Measurements from ENCODE around the gene STUB1. TPM values are rescaled to one million over a fixed set of nuclear protein-coding genes. Genes with fewer than 3 reads are reported as not detected.

The STUB1 gene
- total and polyA plus RNA-seq, 10 of the 15 experiments (the other 5 are each of a cell fraction or from before 2014, with no cell fraction given) = 4.2 to 136 (median 67.1) TPM

DNA sequence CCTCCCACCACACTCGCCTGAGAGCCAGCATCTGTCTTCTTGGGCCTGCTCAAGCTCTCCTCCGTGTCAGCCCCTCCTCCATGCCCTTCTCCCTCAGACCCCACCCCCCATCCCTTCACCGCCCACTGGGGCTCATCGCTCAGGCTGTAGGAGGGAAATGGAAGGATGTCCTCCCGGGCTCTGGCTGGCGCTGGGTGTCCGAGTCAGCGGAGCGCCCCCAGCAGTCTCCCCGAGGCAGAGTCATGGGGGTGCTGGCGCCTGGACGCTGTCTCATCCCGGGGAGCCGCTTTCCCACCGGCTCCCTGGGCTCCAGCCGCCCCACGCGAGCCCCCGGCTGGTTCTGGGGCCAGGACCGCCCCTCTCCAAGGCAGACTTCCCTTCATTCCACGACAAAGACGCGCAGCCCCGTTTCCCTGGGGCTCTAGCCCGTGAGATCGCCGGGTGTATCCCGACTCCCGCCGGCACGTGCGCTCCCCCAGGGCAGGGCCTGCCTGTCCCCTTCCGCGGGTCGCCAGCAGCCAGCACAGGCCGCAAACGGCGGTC is 40.3 kb downstream of the STUB1 start (continued):
- TF ChIP-seq, protein P1, sequence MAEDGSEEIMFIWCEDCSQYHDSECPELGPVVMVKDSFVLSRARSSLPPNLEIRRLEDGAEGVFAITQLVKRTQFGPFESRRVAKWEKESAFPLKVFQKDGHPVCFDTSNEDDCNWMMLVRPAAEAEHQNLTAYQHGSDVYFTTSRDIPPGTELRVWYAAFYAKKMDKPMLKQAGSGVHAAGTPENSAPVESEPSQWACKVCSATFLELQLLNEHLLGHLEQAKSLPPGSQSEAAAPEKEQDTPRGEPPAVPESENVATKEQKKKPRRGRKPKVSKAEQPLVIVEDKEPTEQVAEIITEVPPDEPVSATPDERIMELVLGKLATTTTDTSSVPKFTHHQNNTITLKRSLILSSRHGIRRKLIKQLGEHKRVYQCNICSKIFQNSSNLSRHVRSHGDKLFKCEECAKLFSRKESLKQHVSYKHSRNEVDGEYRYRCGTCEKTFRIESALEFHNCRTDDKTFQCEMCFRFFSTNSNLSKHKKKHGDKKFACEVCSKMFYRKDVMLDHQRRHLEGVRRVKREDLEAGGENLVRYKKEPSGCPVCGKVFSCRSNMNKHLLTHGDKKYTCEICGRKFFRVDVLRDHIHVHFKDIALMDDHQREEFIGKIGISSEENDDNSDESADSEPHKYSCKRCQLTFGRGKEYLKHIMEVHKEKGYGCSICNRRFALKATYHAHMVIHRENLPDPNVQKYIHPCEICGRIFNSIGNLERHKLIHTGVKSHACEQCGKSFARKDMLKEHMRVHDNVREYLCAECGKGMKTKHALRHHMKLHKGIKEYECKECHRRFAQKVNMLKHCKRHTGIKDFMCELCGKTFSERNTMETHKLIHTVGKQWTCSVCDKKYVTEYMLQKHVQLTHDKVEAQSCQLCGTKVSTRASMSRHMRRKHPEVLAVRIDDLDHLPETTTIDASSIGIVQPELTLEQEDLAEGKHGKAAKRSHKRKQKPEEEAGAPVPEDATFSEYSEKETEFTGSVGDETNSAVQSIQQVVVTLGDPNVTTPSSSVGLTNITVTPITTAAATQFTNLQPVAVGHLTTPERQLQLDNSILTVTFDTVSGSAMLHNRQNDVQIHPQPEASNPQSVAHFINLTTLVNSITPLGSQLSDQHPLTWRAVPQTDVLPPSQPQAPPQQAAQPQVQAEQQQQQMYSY (CRISPR knock-in tag; IDR thresholded peaks at IDR 0.05) = no peak
- no peak for TF ChIP-seq SIX5 (IDR thresholded peaks at IDR 0.05; ENCODE audit: low read depth, low read length, severe bottlenecking)
- no peak for TF ChIP-seq RBBP5 (conservative IDR thresholded peaks at IDR 0.05)
- TF ChIP-seq RELA (IDR thresholded peaks at IDR 0.05; ENCODE audit: borderline replicate concordance, partially characterized antibody) = no peak
- no peak for TF ChIP-seq ZBED1 (IDR thresholded peaks at IDR 0.05; ENCODE audit: borderline replicate concordance)
- TF ChIP-seq GATAD2B (conservative IDR thresholded peaks at IDR 0.05; ENCODE audit: low read depth) = no peak
- TF ChIP-seq RAD51 (IDR thresholded peaks at IDR 0.05) = no peak
- TF ChIP-seq KLF5 (IDR thresholded peaks at IDR 0.05; ENCODE audit: partially characterized antibody) = no peak
- no peak for TF ChIP-seq TCF7 (IDR thresholded peaks at IDR 0.05; ENCODE audit: borderline replicate concordance)
- TF ChIP-seq, protein P2, sequence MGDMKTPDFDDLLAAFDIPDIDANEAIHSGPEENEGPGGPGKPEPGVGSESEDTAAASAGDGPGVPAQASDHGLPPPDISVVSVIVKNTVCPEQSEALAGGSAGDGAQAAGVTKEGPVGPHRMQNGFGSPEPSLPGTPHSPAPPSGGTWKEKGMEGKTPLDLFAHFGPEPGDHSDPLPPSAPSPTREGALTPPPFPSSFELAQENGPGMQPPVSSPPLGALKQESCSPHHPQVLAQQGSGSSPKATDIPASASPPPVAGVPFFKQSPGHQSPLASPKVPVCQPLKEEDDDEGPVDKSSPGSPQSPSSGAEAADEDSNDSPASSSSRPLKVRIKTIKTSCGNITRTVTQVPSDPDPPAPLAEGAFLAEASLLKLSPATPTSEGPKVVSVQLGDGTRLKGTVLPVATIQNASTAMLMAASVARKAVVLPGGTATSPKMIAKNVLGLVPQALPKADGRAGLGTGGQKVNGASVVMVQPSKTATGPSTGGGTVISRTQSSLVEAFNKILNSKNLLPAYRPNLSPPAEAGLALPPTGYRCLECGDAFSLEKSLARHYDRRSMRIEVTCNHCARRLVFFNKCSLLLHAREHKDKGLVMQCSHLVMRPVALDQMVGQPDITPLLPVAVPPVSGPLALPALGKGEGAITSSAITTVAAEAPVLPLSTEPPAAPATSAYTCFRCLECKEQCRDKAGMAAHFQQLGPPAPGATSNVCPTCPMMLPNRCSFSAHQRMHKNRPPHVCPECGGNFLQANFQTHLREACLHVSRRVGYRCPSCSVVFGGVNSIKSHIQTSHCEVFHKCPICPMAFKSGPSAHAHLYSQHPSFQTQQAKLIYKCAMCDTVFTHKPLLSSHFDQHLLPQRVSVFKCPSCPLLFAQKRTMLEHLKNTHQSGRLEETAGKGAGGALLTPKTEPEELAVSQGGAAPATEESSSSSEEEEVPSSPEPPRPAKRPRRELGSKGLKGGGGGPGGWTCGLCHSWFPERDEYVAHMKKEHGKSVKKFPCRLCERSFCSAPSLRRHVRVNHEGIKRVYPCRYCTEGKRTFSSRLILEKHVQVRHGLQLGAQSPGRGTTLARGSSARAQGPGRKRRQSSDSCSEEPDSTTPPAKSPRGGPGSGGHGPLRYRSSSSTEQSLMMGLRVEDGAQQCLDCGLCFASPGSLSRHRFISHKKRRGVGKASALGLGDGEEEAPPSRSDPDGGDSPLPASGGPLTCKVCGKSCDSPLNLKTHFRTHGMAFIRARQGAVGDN (IDR thresholded peaks at IDR 0.05) = no peak
- TF ChIP-seq JUNB (IDR thresholded peaks at IDR 0.05) = no peak
- no peak for TF ChIP-seq NRF1 (conservative IDR thresholded peaks at IDR 0.05; ENCODE audit: low read depth, low read length)
- TF ChIP-seq ZNF622 (IDR thresholded peaks at IDR 0.05) = no peak
- TF ChIP-seq CREB1 (IDR thresholded peaks at IDR 0.05; ENCODE audit: low read depth) = no peak
- no peak for TF ChIP-seq PBX3 (IDR thresholded peaks at IDR 0.05; ENCODE audit: insufficient replicate concordance, low read depth, low read length)
- TF ChIP-seq TCF12 (IDR thresholded peaks at IDR 0.05; ENCODE audit: low read depth, low read length) = 0 out of 2 replicates have a peak, but pooled peaks have one; percentile 45
- peak; percentile 41 to 60; a peak in 1 of 4 replicates for TF ChIP-seq IKZF2 (IDR thresholded peaks at IDR 0.05)
- no peak for TF ChIP-seq ZBTB33 (IDR thresholded peaks at IDR 0.05)
- no peak for TF ChIP-seq NFYB (IDR thresholded peaks at IDR 0.05; ENCODE audit: insufficient read depth, low read depth, low read length)
